GM21723 (cell line): Measurements from ENCODE around the gene FAM135A.

Experiments used
- ATAC-seq: cut with Tn5 transposase; IDR thresholded peaks from one replicate; pipeline ENCODE4 v1.9.1; 2021; ENCODE audit warnings: mild to moderate bottlenecking, moderate library complexity; ENCODE audit not compliant: unreplicated experiment

Gene FAM135A

DNA sequence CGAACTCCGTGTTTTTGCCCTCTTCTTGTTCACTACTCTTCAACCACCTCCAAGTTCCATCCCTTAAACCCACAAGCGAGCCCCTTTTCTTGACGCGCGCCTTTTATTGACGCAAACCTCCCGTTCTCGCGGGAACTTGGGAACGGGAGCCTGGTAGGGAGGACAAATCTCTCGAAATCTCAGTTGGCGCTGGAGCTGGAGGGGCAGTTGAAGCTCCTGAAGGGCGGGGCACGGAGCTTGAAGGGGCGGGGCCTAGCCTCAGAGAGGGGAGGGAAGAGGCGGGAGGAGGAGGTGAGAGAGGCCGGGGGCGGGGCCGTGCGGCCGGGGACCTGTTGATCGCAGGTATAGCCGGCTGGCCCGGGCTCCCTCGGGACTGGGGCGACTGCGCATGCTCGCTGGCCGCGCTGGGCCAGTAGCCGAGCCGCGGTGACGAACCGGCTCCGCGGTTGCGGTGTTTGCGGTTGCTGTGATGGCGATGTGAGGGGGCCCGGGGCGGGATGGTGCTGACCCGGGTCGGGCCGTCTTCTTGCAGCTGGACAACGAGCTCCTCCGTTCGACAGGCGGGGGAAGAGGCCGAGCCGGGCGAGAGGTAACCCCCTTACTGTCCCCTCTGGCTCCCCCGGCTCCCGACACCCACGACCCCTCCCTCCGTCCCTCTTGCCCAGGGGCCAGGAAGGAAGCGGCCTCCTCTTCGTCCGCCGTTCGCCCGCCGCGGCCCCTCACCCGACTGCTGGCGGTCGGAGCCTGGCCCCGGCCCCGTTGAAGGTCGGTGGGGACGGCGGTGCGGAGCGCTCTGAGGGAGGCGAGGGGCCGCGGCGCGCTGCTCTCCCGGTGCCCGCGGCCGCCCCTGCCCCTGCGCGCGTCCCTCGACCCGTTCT lies at the start of gene FAM135A:
FAM135A (plus strand) TSS at position 395 of the 878 bp plus-strand sequence. CDS start 14,835 bp downstream, outside the sequence.
- peak; percentile 86 for ATAC-seq

DNA sequence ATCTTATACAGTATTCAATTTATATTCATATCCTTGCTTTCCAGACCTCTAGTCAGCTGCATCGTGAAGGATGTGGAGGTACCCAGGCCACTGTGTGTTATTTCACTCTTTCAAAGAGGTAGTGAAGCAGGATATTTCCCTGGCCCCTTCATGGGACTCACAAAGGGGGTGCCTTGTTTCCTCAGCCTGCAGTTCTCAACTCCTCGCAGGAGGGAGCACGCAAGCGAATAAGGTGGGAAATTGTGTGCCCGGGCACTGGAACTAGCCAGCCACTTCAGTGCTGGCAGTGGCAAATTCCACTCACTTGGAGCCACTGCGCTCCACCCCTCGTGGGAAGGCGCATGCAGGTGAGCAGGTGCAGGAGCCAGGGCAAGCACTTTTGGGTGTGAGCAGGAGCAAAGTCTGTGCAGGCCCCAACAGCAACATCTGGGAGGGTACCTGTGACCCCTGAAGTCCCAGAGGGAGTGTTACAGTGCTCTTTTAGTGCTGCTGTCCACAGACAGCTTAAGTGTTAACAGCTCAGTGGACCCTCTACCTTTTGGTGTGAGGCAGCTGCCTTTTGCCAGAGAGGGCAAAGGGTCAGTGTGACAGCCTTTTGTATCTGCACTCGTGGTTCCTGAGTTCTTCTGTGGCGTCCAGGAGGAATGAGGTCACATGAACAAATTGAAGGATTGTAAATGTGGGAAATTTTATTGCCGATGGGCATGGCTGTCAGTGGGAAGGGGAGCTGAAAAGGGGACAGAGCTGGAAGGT lies 49.4 kb upstream of the FAM135A start:
- ATAC-seq: no peak

DNA sequence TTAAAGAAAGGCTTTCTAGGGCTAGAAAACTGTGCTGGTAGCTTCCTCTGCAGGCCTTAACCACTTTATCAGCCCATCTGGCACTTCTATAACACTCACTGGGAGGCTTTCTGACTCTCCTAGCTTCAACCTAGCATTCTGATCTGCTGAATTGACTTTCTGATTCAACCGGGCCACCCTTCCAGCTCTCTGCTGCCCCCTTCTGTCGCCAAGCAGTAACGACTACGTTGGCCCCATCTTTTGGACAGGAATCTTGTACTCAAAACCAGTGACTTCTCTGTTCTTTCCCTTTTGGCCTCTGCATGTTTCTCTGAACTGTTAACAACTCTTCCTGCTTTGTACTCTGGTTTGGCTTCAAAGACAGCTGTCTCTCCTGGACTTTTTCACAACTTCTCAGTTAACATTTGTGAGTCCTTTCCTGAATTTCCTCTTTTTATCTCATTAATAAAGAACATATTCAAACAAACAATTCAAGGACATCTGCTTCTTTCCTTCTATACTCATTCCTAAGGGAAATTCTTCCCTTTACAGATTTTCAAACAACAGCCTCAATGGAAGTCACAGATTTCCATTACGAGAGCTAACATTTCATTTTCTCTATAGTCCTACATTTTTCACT lies 43.9 kb upstream of the FAM135A start:
- peak; percentile 90 for ATAC-seq

DNA sequence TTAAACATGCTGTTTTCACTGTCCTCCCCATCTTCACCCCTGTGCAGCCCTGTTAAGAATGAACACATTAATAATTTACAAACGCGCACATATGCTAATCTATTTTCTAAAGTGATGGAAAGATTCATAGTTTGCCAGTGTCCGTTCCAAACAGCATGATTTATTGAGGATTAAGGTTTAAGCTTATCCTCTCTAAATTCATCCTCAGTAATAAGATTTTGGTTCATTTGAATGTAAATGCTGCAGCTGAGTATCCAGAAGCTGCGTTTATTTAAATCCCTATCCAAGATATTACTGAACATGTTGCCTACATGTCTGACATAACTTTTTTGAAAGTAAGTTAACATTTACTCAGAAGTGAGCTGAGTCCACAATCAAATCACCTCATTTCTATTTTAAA lies 42.8 kb upstream of the FAM135A start:
- ATAC-seq: no peak

DNA sequence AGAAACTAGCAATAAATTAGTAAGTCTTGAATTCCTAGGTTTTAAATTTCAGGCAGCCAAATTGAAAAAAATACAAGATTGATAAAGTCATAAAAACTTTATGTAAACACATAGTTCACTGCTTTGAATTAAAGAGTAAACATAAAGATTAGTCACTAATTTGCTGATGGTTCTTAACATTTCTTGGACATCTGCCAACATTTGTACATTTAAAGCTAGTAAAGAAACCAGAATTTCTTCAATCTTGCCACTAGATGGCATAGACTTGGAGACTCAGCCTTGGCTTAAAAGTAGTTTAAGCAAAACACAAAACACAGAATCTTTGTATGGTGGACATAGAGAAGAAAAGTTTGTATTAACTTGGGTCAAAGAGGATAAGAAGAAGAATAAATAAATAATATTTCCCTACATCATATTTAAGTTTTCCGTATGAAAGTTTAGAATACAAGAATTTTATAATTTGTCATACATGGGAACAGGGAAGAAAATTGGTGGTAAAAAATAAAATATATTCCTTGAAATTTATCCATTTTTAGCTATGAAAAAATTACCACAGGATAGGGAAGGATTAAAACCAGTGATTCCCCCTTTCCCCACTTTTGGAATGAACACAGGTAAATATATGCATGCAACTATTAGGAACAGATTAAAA lies 41.7 kb upstream of the FAM135A start:
- ATAC-seq: no peak

DNA sequence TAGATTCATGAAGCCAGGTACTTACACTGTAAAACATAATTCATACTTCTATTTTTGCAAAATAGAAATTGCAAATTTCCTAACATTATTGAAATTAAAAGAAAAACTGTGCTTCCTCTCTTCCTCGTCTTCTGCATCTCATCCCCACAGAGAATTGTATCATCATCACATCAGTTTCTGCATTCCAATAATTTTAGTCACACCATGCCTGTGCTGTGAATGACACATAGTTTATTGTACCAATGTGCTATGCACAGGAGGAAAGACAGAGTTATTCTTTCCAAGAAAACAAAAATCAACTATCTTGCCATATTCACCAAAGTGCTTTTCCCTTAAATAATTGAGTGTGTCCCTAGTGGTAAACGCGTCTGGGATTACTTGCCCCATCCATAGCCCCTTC lies 38.1 kb upstream of the FAM135A start:
- ATAC-seq: no peak

DNA sequence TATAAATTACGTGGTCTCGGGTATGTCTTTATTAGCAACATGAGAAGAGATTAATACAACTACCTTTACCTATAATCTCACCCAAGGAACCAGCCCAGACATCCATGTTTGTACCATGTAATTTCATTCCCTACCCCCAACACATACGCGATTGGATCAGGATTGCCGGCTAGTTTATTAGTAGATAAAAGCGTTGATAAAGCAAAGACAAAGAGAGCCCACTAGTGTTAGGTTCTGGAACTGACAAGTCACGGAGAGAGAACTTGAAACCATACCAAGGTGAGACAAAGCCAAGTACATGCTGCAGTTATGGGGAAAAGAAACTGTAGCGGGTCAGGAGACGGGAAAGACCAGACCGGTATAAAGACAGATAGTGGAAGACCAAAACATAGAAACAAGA lies 37.4 kb upstream of the FAM135A start:
- ATAC-seq: no peak

DNA sequence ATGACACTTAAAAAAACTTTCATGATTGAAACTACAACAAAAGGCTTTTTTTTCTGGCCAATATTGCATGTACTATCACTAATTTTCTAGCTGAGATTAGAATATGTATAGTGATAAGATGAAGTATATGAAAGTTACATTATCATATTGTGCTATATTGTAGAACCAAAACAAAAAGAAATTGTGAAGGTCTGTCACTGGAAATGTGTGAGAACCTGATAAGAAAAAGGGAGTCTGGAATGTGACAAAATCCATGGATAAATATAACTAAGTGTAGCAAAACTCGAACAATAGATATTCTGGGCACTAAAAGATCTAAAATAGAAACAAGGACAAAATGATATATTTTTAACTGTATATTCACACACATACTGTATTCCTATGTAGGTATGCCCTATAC lies 36.7 kb upstream of the FAM135A start:
- no peak for ATAC-seq

DNA sequence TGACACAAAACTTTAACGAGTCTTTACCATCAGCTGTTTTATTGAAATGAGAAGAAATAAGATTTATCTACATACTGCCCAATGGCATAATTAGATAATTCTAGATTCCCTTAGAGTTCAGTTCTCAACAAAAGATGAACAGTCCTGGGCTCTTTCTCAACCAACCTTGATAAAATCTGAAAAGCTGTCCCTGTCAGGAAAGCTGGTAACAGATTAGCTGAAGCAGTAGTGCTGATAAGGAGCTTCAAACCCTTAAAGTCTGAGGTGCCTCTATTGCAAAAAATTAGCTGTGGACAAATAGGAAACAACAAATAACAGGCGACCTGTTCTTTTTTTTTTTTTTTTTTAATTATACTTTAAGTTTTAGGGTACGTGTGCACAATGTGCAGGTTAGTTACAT lies 35.9 kb upstream of the FAM135A start:
- ATAC-seq: no peak

DNA sequence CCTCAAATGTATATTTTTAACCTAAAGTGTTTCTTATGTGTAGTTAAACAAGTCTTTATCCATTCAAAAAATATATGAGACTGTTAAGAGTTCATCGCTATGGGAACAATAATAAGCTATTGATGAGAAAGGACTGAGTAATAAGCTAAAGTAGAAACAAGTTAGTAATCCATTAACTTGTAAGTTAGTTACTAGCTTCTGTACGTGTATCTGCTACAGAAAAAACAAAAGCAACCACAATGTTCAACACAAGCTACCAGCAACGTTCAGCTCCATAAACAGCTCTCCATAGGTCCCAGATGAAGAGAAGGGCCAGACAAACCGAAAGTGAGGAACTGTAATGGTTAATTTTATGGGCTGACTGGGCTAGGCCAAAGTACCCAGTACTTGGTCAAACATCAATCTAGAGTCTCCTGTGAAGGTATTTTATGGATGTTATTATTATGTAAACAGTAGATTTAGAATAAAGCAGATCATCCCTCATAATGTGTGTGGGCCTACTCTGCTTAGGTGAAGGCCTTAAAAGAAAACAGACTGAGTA lies 33.8 kb upstream of the FAM135A start:
- ATAC-seq: no peak

DNA sequence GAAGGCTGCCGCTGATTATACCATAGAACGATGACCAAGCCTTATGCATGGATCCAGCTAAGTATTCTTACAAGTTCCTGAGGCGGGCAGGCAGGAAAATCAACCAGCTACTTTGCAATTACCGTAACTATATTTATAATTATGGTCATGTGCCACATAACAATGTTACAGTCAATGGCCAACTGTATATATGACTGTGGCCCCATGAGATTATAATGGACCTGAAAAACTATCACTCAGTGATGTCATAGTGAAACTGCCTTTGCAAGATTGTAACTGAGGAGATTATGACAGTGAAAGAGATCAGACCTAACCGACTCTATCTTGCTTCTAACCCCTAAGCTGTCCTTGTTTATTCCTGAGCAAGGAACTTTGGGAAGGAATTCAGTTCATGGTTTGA lies 33.1 kb upstream of the FAM135A start:
- ATAC-seq: peak; percentile 86

DNA sequence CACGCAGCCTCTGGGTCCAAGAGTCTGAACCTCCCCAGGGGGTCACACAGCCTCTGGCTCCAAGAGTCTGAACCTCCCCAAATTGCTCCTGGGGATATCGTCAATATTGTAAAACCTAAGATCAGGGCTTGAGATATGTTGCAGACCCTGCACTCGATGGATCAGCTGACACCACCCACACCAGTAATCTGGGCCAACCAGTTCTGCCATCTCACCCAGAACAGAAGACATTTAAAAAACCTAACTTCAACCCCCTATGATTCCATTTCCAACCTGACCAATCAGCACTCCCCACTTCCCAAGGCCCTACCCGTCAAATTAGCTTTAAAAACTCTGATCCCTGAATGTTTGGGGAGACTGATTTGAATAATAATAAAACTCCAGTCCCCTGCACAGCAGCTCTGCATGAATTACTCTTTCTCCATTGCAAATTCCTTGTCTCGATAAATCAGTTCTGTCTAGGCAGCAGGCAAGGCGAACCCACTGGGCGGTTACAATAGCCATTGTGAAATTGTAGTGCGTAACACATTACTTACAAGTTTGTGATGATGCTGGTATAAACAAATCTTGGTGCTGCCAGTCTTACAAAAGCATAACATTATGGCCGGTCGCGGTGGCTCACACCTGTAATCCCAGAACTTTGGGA lies 32.4 kb upstream of the FAM135A start:
- ATAC-seq: no peak

DNA sequence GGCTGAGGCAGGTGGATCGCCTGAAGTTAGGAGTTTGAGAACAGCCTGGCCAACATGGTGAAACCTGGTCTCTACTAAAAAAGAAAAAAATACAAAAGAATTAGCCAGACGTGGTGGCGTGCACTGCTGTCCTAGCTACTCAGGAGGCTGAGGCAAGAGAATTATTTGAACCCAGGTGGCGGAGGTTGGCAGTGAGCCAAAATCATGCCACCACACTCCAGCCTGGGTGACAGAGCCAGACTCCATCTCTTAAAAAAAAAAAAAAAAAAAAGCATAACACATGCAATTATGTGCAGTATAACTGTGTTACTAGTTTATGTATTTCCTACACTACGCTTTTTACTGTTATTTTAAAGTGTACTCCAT lies 31.9 kb upstream of the FAM135A start:
- no peak for ATAC-seq

DNA sequence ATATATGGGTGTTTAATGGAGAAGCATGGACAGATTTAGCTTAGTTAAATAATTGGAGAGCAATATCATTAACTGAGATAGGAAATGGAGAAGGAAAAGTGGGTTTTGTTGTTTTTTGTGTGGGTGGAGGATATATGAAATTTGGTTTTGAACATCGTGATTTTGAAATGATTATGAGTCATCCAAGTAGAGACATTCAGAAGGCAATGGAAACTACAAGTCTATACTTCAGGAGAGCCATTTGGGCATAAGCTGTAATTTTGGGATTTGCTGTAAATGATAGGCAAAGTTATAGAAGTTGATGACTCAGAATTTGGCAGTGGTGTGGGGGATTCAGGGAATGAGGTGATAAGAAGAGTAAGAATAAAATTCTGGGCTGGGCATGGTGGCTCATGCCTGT lies 27.4 kb upstream of the FAM135A start:
- no peak for ATAC-seq

DNA sequence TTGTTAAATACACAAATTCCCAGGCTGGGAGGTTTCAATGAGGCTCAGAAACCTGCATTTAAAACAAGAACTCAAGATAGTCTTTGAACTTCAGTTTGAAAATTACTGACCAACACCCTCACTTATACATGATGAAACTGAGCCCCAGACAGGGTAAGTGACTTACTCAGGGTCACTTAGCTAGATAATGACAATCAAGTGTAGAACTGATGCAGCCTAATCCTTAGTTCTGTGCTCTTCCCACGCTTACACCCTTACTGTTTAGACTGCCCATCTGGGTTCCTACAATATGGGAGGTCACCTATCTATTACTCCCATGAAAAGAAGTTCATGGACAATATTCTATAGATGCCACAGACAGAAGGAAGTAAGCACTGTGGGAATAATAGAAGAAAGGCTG lies 24.5 kb upstream of the FAM135A start:
- ATAC-seq: no peak

DNA sequence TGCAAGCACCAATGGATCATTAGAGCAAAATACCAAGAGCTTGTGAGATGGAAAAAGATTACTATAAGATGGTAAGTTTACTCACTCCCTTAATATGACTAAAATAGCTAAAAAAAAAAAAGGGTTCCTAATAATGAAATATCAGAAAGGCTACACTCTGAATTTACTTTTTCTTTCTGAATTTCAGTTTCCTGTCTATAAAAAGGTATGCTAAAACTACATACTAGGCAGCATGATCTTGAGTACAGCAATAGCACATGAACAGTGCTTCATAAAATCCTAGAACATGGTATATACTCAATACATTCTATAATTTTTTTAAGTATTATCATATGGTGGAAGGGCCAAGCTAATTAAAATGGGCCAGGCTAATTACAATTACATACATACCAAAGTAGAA lies 24.0 kb upstream of the FAM135A start:
- no peak for ATAC-seq

DNA sequence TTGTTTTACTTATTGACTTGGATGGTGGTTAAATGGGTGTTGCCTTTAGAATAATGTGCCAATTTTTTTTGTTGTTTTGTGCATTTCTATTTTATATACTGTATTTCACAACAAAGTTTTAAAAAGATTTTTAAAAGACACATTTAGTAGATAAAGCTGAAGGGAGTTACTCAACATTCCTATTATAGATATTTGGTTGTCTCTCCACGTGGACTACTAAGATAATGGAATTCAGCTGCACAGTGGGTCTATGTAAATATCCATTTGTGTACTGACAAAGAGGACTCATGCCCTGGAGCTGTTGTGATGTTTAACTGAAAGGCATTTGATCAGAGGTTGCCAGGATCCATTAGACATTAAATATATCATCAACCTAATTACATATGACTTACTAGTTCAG lies 23.2 kb upstream of the FAM135A start:
- no peak for ATAC-seq

DNA sequence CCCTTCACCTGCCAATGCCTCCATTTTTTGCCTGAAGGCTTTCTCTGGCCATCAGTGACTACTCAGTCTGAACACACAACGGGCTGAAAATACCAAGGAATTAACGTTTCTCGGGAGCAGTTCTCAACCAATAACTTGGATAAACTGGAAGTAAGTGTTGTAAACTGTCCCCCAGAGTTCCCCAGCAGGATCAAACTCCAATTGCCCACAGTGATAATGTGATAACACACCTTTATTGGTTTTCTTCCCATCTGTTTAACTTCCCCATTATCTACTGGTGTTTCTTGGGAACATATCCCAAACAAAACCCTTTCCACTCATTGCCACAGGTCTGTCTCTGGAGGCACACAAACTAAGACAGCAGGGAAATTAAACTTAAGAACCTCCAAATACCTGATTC lies 21.8 kb upstream of the FAM135A start:
- ATAC-seq: no peak

DNA sequence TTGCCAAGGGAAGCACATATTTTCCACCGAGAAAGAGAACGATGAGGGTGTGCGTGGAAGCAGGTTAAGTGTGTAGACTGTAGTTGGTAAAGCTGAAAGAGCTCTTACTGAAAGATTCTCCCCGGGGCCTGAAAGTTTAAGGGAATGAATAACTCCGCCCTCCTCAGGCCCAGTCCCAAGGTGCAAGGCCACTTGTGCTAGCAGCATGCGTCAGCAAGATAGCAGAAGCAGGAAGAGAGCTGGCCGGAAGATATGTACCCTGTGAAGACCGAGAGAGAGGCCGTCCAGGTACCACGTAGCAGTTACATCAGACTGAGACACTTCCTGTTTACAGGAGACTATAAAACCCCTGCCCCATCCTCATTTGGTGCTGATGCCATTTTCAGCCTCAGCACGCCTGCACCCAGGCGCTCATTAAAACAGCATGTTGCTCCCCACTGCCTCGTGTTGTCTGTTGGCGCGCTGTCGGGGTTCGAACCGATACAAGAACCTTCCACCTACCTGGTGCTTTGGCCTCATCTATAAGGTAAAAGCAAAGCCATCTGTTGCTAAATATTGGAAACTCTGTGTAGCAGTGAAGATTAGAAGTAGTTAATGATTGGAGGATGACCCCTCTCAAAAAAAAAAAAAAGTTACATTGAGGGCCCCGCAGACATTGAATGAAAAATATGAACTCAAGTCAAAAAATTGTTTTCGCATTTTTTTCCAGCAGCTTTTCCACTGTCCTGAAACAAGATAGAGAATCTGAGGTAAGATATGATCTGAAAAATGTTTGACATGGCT lies 18.6 kb upstream of the FAM135A start:
- ATAC-seq: no peak

DNA sequence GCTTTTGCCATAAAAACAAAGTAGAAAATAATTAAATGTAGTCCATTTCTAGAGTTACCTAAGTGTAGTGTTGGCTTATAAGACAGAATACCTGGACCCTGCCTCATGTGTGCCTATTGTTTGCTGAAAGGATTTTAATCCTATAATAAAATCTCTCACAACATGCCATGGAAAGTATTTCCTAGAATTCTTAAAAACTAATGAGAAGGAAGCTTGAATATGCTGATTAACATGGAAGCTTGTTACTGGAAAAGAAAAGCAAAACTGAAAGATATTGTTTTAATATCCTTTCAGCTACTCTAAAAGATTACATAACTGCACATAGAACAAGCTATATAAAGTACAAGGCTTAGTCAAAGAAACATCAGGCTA lies 18.0 kb upstream of the FAM135A start:
- ATAC-seq: no peak
